ENCODE results near the gene SELENON. TPM values are rescaled to one million over a fixed set of nuclear protein-coding genes. Genes with fewer than 3 reads are reported as not detected.

SELENON gene
- total and polyA plus RNA-seq, 2 of the 13 experiments (the other 11 are each of a cell fraction or from before 2014, with no cell fraction given): 3.8 to 8.0 TPM

DNA sequence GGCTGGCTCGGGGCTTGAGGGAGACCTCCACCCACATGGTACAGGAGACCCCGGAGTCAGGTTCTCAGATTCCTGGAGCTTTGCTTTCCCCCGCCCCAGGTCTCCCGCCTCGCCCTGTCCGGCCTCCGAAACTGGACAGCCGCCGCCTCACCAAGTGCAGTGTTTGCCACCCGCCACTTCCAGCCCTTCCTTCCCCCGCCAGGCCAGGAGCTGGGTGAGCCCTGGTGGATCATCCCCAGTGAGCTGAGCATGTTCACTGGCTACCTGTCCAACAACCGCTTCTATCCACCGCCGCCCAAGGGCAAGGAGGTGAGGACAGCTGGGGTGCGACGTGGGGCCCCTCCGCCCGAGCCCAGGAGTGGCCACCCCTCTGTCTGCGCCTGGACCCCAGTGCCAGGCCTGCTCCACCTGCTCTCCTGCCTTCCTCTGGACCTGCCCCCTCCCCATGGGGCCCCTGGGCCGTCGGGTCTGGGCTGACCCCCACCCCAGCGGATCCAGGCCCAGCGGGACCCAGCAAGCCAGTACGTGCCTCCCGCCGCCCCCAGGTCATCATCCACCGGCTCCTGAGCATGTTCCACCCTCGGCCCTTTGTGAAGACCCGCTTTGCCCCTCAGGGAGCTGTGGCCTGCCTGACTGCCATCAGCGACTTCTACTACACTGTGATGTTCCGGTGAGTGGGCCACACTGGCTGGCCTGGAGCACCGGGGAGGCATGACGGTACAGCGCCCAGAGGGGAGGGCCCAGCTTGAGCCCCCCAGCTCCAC, 8.7 kb downstream of the SELENON start:
- 98% methylated on average over 27 of the region's 34 CpGs for WGBS (ENCODE audit: low lambda C conversion rate)
- FAIRE-seq: no peak
- in situ Hi-C loops (cut with HindIII; ENCODE audit: extremely low pct_ligation_motif_present, low pct_unique_long_range_greater_than_20kb): loop anchor here (25.0 kb wide), 1 partner anchor 196 kb away; the partner anchor contains the start of gene MAN1C1

More for the DNA sequence above, 8.7 kb downstream of the SELENON start:
- no peak for TF ChIP-seq MYPOP (CRISPR knock-in tag; IDR thresholded peaks at IDR 0.05)
- no peak for TF ChIP-seq SIX4 (CRISPR knock-in tag; IDR thresholded peaks at IDR 0.05)
- TF ChIP-seq PBX3 (CRISPR knock-in tag; IDR thresholded peaks at IDR 0.05; ENCODE audit: borderline replicate concordance): no peak
- TF ChIP-seq SOX13 (IDR thresholded peaks at IDR 0.05): no peak
- no peak for TF ChIP-seq SOX13 (CRISPR knock-in tag; conservative IDR thresholded peaks at IDR 0.05 in 1 of 2, IDR thresholded peaks at IDR 0.05 in 1 of 2)
- no peak for TF ChIP-seq RFX1 (IDR thresholded peaks at IDR 0.05)
- no peak for TF ChIP-seq ZNF33A (CRISPR knock-in tag; IDR thresholded peaks at IDR 0.05; ENCODE audit: borderline replicate concordance)
- no peak for TF ChIP-seq SMYD3 (CRISPR knock-in tag; IDR thresholded peaks at IDR 0.05)
- no peak for TF ChIP-seq ZNF12 (CRISPR knock-in tag; IDR thresholded peaks at IDR 0.05)
- no peak for TF ChIP-seq BRCA1 (CRISPR knock-in tag; IDR thresholded peaks at IDR 0.05)
- no peak for TF ChIP-seq REPIN1 (CRISPR knock-in tag; IDR thresholded peaks at IDR 0.05; ENCODE audit: borderline replicate concordance, low read depth)
- TF ChIP-seq ZNF251 (CRISPR knock-in tag; IDR thresholded peaks at IDR 0.05): no peak
- no peak for TF ChIP-seq ESRRA (CRISPR knock-in tag; IDR thresholded peaks at IDR 0.05; ENCODE audit: low read depth)
- Histone ChIP-seq H3K27ac (ENCODE audit: extremely low read length, insufficient read depth, low read length) (no peak overlapping the region), H3K4me1 (ENCODE audit: insufficient read depth, low read length) (no peaks in the 10 kb centered on the region), H3K27me3 (ENCODE audit: control insufficient read depth in 1 of 2, insufficient read depth in 2 of 2, low read length in 2 of 2) (no peaks in the 10 kb centered on the region), H4K20me1 (ENCODE audit: insufficient read depth, low read length) (no peaks in the 10 kb centered on the region), H2AFZ (ENCODE audit: low read length) (no peak overlapping the region), H3K4me3 (replicated peaks in 1 of 3; ENCODE audit: insufficient read depth in 1 of 3, low read depth in 2 of 3, low read length in 3 of 3) (no peak overlapping the region), H3K9me3 (ENCODE audit: low read length) (no peaks in the 10 kb centered on the region), H3K79me2 (ENCODE audit: insufficient read depth, low read length) (no peaks in the 10 kb centered on the region), H3K36me3 (replicated peaks in 1 of 2; ENCODE audit: control insufficient read depth in 1 of 2, insufficient read depth in 2 of 2, low read length in 2 of 2) (no peaks in the 10 kb centered on the region), H3K9ac (ENCODE audit: insufficient read depth, low read depth, low read length) (no peak overlapping the region), H3K4me2 (ENCODE audit: low read depth, low read length) (no peak overlapping the region)
- ChIA-PET POLR2A (interaction anchor here (2.5 kb wide), 1 partner anchor 11 kb away, joined by 10 read pairs; the partner anchor contains the start of gene MTFR1L), CTCF (ENCODE audit: low intra/inter-chr PET ratio, low total read pairs) (no interaction called here)
- DNase-seq (ENCODE audit: low spot score) (no peak), ATAC-seq (no peak)
- BruUV-seq (replicated peaks): no TSS peak
- intact Hi-C loops (cut with micrococcal nuclease; ENCODE audit: unreplicated experiment): no loop called here
